RWPE2 (cell line): ENCODE results near the gene ZNF487.
"Not testable (repeated sequence)": the region's sequence is repeated elsewhere in the genome, so short reads cannot be mapped to it uniquely, and the experiment has no call there.

ENCODE experiments used
- ATAC-seq: fragments of 200-7000 bp; cut with Tn5 transposase; 3 replicates; pipeline ENCODE4 v1.9.1; 2021; ENCODE audit warnings: low read depth
- DNase-seq: peaks from one replicate; pipeline ENCODE4 v3.0.0-alpha.2; 2020; ENCODE audit warnings: low spot score
- H3K27ac ChIP-seq: fragments of 450-650 bp; 2 replicates; pipeline ENCODE4 v1.5.1; 2017; ENCODE audit warnings: mild to moderate bottlenecking; ENCODE audit not compliant: poor library complexity, severe bottlenecking
- H3K27me3 ChIP-seq: fragments of 250-450 bp; sonication (Bioruptor Pico); 2 replicates; pipeline ENCODE4 v1.5.1; 2021; ENCODE audit warnings: mild to moderate bottlenecking, moderate library complexity; ENCODE audit not compliant: insufficient read depth, poor library complexity, severe bottlenecking
- H3K36me3 ChIP-seq: fragments of 250-450 bp; sonication (Bioruptor Pico); 2 replicates; pipeline ENCODE4 v1.5.1; 2020; ENCODE audit warnings: low read depth, mild to moderate bottlenecking, moderate library complexity
- H3K4me1 ChIP-seq: fragments of 250-450 bp; sonication (Bioruptor Pico); 2 replicates; pipeline ENCODE4 v1.5.1; 2021; ENCODE audit warnings: mild to moderate bottlenecking, moderate library complexity; ENCODE audit not compliant: insufficient read depth, poor library complexity, severe bottlenecking
- H3K4me3 ChIP-seq: fragments of 250-450 bp; sonication (Bioruptor Pico); 2 replicates; pipeline ENCODE4 v1.5.1; 2021; ENCODE audit warnings: mild to moderate bottlenecking, moderate library complexity; ENCODE audit not compliant: severe bottlenecking
- H3K9me3 ChIP-seq: fragments of 250-450 bp; sonication (Bioruptor Pico); 2 replicates; pipeline ENCODE4 v1.5.1; 2021; ENCODE audit warnings: mild to moderate bottlenecking, moderate library complexity; ENCODE audit not compliant: severe bottlenecking
- TF ChIP-seq, protein P1 (sequence below): fragments of 450-650 bp; IDR thresholded peaks from one replicate; pipeline ENCODE4 v1.5.1; 2017; ENCODE audit warnings: mild to moderate bottlenecking, moderate library complexity; ENCODE audit not compliant: poor library complexity, severe bottlenecking

ZNF487 gene

DNA sequence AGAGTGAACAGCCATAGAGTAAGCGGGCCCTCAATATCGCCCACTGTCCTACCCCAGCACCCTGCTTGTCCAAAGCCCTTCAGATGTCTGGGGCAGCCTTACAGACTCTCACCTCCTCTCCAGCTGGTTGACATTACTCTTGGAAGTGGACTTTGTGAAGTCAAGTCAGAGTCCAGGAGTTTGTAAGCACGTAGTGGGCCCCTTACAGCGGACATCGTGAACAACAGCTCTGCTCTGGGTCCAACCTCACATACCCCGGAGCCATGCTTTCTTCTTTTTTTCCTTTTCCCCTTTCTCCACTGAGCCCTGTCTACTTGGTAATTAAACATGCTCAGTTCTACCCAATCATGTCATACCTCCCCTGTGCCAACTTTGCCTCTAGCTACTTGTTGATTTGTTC is 45.4 kb upstream of the ZNF487 start:
- H3K36me3 ChIP-seq: peaks cover 100% of the 10 kb centered on the region
- no peak overlapping the region for H3K4me3 ChIP-seq
- H3K27me3 ChIP-seq: no peaks in the 10 kb centered on the region
- ATAC-seq (no peak), DNase-seq (no peak)
- TF ChIP-seq, protein P1, sequence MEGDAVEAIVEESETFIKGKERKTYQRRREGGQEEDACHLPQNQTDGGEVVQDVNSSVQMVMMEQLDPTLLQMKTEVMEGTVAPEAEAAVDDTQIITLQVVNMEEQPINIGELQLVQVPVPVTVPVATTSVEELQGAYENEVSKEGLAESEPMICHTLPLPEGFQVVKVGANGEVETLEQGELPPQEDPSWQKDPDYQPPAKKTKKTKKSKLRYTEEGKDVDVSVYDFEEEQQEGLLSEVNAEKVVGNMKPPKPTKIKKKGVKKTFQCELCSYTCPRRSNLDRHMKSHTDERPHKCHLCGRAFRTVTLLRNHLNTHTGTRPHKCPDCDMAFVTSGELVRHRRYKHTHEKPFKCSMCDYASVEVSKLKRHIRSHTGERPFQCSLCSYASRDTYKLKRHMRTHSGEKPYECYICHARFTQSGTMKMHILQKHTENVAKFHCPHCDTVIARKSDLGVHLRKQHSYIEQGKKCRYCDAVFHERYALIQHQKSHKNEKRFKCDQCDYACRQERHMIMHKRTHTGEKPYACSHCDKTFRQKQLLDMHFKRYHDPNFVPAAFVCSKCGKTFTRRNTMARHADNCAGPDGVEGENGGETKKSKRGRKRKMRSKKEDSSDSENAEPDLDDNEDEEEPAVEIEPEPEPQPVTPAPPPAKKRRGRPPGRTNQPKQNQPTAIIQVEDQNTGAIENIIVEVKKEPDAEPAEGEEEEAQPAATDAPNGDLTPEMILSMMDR: no peak
- H3K4me1 ChIP-seq: no peaks in the 10 kb centered on the region
- no peaks in the 10 kb centered on the region for H3K9me3 ChIP-seq
- no peak overlapping the region for H3K27ac ChIP-seq

DNA sequence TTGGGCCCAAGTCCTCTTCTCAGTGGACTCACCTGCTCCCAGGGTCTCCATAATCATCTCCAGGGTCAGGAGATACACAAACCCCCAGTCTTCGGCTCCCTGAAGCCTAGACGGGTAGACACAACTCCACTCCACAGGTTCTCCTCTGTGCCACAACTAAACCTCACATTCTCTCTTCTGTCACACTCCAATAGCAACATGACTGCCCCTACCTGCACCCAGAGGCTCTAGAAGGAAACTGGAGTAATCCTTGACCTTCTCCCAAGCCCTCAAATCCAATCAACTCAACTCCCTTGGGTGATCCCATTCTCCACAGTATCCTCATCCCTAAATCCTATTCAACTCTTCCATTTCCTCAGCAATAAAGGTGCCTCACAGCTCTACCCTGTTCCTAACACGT is 44.2 kb upstream of the ZNF487 start:
- peak overlapping the region; percentile 6 for H3K27ac ChIP-seq
- DNase-seq (no peak), ATAC-seq (no peak)
- no peaks in the 10 kb centered on the region for H3K27me3 ChIP-seq
- H3K9me3 ChIP-seq: no peaks in the 10 kb centered on the region
- TF ChIP-seq, protein P1: no peak
- no peak overlapping the region for H3K4me3 ChIP-seq
- no peaks in the 10 kb centered on the region for H3K4me1 ChIP-seq
- H3K36me3 ChIP-seq: peaks cover 89% of the 10 kb centered on the region

DNA sequence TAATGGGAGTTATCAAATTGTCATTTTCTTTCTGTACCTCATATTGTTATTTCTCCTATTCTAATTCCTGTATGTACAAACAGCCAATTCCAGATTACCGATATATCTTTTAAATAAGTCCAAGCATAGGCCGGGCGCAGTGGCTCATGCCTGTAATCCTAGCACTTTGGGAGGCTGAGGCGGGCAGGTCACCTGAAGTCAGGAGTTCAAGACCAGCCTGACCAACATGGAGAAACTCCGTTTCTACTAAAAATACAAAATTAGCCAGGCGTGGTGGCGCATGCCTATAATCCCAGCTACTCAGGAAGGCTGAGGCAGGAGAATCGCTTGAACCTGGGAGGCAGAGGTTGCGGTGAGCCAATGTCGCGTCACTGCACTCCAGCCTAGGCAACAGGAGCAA is 43.7 kb upstream of the ZNF487 start:
- H3K4me3 ChIP-seq, DNase-seq, H3K27me3 ChIP-seq, H3K9me3 ChIP-seq, ATAC-seq, H3K4me1 ChIP-seq: not testable (repeated sequence)
- Histone ChIP-seq H3K27ac (peak overlapping the region; percentile 6), H3K36me3 (peaks cover 88% of the 10 kb centered on the region)

DNA sequence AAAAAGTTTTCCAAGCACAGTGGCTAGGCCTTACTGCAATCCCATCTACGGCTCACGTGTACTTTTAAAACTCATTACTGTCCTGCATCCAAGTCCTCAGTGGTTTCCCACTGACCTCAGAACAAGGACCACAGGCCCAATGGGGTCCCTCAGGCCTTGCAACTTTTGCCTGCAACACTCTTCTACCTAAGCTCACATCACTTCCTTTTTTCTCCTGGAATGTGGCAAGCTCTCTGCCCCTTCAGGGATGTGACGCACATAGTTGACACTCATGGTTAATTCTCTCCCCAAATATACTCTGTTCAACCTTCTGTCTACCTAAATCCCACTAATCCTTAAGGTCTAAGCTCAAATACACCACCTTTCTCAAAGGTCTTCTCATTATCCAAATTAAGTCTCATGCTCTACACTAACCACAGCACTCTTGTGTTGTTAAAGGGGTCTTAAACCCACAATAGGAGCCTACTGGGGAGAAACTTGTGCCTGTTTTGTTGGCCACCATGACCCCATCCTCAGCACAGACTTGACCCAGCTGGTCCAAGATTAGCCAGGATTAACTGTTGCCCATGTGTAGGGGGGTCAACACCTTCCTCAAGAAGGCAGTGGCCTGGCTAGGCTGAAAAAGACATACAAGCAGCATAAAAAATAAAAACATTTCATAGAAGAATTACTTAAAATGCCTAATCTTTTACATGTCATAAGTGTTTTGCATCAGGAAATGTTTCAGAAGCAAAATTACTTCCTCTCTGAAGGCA is 43.1 kb upstream of the ZNF487 start:
- H3K36me3 ChIP-seq: peaks cover 85% of the 10 kb centered on the region
- H3K27me3 ChIP-seq: no peaks in the 10 kb centered on the region
- ATAC-seq (no peak), DNase-seq (no peak)
- peak overlapping the region; percentile 91 for H3K27ac ChIP-seq
- H3K9me3 ChIP-seq: no peaks in the 10 kb centered on the region
- TF ChIP-seq, protein P1: no peak
- H3K4me3 ChIP-seq: no peak overlapping the region
- peaks cover 4% of the 10 kb centered on the region for H3K4me1 ChIP-seq

DNA sequence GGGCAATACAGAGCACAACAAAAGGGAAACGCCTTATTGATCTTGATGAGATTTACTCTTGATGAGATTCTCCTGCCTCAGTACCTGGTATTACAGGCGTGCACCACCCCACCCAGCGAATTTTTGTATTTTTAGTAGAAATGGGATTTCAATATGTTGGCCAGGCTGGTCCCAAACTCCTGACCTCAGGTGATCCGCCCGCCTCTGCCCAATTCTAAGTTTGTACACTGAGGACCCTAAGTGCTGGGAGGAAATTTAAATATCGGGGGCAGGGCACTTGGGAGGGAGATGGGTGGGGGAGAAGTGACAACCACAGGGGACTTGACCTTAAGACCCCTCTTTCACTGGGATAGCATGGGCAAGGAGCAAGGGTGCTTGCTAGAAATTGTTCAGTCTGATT is 42.0 kb upstream of the ZNF487 start:
- DNase-seq (no peak), ATAC-seq (no peak)
- no peak overlapping the region for H3K4me3 ChIP-seq
- H3K9me3 ChIP-seq: no peaks in the 10 kb centered on the region
- no peaks in the 10 kb centered on the region for H3K27me3 ChIP-seq
- H3K27ac ChIP-seq: peak overlapping the region; percentile 91
- peaks cover 13% of the 10 kb centered on the region for H3K4me1 ChIP-seq
- H3K36me3 ChIP-seq: peaks cover 83% of the 10 kb centered on the region
- TF ChIP-seq, protein P1: no peak
